ENCODE measurements around the gene COMMD7. TPM values are rescaled to one million over a fixed set of nuclear protein-coding genes. Genes with fewer than 3 reads are reported as not detected.

The COMMD7 gene
- total and polyA plus RNA-seq, 7 donors: 15.9 to 55.4 (median 41.0) TPM

- no peaks in the 10 kb centered on the region for H3K36me3 ChIP-seq (ENCODE audit: insufficient read depth in 1 of 2, low read depth in 1 of 2)
- H3K4me3 ChIP-seq: no peak overlapping the region
- intact Hi-C loops (cut with DNase I): no loop called here
- no peaks in the 10 kb centered on the region for H3K27me3 ChIP-seq (ENCODE audit: insufficient read depth in 3 of 3, low read length in 2 of 3)
- no peak overlapping the region for H3K27ac ChIP-seq
- H3K4me1 ChIP-seq: no peaks in the 10 kb centered on the region
- no peak for ATAC-seq
- TF ChIP-seq, protein P1, sequence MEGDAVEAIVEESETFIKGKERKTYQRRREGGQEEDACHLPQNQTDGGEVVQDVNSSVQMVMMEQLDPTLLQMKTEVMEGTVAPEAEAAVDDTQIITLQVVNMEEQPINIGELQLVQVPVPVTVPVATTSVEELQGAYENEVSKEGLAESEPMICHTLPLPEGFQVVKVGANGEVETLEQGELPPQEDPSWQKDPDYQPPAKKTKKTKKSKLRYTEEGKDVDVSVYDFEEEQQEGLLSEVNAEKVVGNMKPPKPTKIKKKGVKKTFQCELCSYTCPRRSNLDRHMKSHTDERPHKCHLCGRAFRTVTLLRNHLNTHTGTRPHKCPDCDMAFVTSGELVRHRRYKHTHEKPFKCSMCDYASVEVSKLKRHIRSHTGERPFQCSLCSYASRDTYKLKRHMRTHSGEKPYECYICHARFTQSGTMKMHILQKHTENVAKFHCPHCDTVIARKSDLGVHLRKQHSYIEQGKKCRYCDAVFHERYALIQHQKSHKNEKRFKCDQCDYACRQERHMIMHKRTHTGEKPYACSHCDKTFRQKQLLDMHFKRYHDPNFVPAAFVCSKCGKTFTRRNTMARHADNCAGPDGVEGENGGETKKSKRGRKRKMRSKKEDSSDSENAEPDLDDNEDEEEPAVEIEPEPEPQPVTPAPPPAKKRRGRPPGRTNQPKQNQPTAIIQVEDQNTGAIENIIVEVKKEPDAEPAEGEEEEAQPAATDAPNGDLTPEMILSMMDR (IDR thresholded peaks at IDR 0.05): no peak
- no peaks in the 10 kb centered on the region for H3K9me3 ChIP-seq
- 85 to 91% (median 86%) methylated on average over 8 of the region's 8 CpGs for WGBS, 3 donors
- no peak for DNase-seq
These were observed 34.1 kb upstream of the COMMD7 start for GRCh38 chr20:32777177-32777956.

- Histone ChIP-seq H3K9me3 (no peaks in the 10 kb centered on the region), H3K4me3 (no peak overlapping the region), H3K4me1 (no peaks in the 10 kb centered on the region), H3K36me3 (ENCODE audit: insufficient read depth in 1 of 2, low read depth in 1 of 2) (no peaks in the 10 kb centered on the region), H3K27ac (no peak overlapping the region), H3K27me3 (ENCODE audit: insufficient read depth in 3 of 3, low read length in 2 of 3) (no peaks in the 10 kb centered on the region)
- intact Hi-C loops (cut with DNase I): no loop called here
- DNase-seq (no peak), ATAC-seq (no peak)
- WGBS, 3 donors: 83 to 87% (median 85%) methylated on average over 10 of the region's 10 CpGs
- TF ChIP-seq, protein P1 (IDR thresholded peaks at IDR 0.05): no peak
These were observed 32.2 kb upstream of the COMMD7 start for GRCh38 chr20:32775336-32775991.

DNA sequence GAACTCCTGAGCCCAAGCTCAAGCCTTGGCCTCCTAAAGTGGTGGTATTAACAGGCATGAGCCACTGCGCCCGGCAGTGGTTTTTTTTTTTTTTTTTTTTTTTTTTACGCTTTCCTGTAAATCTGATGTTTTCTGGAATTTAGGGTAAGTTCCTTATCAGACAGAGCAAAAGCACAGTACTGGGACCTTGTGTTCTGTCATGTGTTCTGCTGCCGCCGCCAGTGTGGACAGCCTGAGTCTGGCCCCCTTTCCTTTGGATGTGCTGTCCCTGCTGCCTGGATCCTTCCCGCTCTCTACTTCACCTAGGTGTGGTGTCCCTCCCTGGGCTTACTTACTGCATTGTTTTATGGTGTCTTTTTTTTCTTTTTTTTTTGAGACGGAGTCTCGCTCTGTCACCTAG lies 30.6 kb upstream of the COMMD7 start:
- H3K27me3 ChIP-seq (ENCODE audit: insufficient read depth in 3 of 3, low read length in 2 of 3): no peaks in the 10 kb centered on the region
- no peaks in the 10 kb centered on the region for H3K4me1 ChIP-seq
- no peak for ATAC-seq
- intact Hi-C loops (cut with DNase I): no loop called here
- no peaks in the 10 kb centered on the region for H3K36me3 ChIP-seq (ENCODE audit: insufficient read depth in 1 of 2, low read depth in 1 of 2)
- WGBS, 3 donors: 92 to 99% (median 97%) methylated on average over 7 to 8 of the region's 8 CpGs
- no peak overlapping the region for H3K4me3 ChIP-seq
- TF ChIP-seq, protein P1 (IDR thresholded peaks at IDR 0.05): no peak
- no peaks in the 10 kb centered on the region for H3K9me3 ChIP-seq
- no peak overlapping the region for H3K27ac ChIP-seq
- DNase-seq: peak in 1 of 2 donors; percentile 26

DNA sequence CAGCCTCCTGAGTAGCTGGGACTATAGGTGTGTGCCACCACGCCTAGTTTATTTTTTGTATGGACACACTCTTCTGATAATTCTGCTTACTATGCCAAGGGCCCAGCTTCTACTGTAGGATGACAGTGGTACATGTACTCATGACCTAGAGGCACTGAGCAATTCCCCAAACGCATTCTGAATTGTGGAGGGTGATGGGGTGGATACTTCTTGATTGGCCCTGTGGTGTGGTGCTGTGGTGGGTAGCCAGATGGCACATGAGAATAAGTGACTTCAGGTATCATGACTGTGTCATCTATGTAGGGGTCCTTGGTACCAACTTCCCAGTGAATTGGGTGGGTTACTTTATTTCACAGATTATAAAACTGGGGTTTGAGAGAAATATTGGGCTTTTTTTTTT lies 30.0 kb upstream of the COMMD7 start:
- no peaks in the 10 kb centered on the region for H3K4me1 ChIP-seq
- WGBS, 3 donors: 85 to 94% (median 91%) methylated on average over 2 of the region's 2 CpGs
- no peaks in the 10 kb centered on the region for H3K9me3 ChIP-seq
- no peaks in the 10 kb centered on the region for H3K27me3 ChIP-seq (ENCODE audit: insufficient read depth in 3 of 3, low read length in 2 of 3)
- TF ChIP-seq, protein P1 (IDR thresholded peaks at IDR 0.05): no peak
- no peak for ATAC-seq
- H3K36me3 ChIP-seq (ENCODE audit: insufficient read depth in 1 of 2, low read depth in 1 of 2): no peaks in the 10 kb centered on the region
- H3K4me3 ChIP-seq: no peak overlapping the region
- DNase-seq: no peak
- no peak overlapping the region for H3K27ac ChIP-seq
- intact Hi-C loops (cut with DNase I): no loop called here

Measured in psoas muscle (tissue), 8 donors.